Activated CD8-positive, alpha-beta T cell treated with anti-CD3 and anti-CD28 coated beads for 36 hours (primary cell): Measurements from ENCODE around the gene SLFN5. TPM values are rescaled to one million over a fixed set of nuclear protein-coding genes. Genes with fewer than 3 reads are reported as not detected.
A peak's percentile ranks its signal among the peaks of the same experiment; 100 is the strongest.

ENCODE experiments used
- ATAC-seq: fragments of 200-7000 bp; cut with Tn5 transposase; one replicate; pipeline ENCODE4 v1.10.0; 2021; ENCODE audit warnings: mild to moderate bottlenecking, moderate library complexity
- CTCF ChIA-PET: fragments of 350-600 bp; sonication (Branson Sonifier 250); formaldehyde crosslinking; loops from one replicate; lab custom pipeline; 2021; ENCODE audit warnings: antibody characterized with exemption; lab: Charles Lee
- POLR2A ChIA-PET: fragments of 350-600 bp; sonication (Branson Sonifier 250); formaldehyde crosslinking; loops from one replicate; lab custom pipeline; 2021; ENCODE audit warnings: antibody characterized with exemption; lab: Charles Lee
- DNase-seq: peaks from one replicate; pipeline ENCODE4 v3.0.0-alpha.2; 2020
- H3K27ac Mint-ChIP-seq: one replicate; pipeline ENCODE4 v1.8.0; 2021; ENCODE audit warnings: mild to moderate bottlenecking, mixed read lengths
- H3K27me3 Mint-ChIP-seq: one replicate; pipeline ENCODE4 v1.8.0; 2021; ENCODE audit warnings: mixed read lengths
- H3K36me3 Mint-ChIP-seq: one replicate; pipeline ENCODE4 v1.8.0; 2021; ENCODE audit warnings: low read depth, mixed read lengths
- H3K4me1 Mint-ChIP-seq: one replicate; pipeline ENCODE4 v1.8.0; 2021; ENCODE audit warnings: low read depth, mixed read lengths
- H3K4me3 Mint-ChIP-seq: one replicate; pipeline ENCODE4 v1.8.0; 2021; ENCODE audit warnings: mild to moderate bottlenecking, moderate library complexity, mixed read lengths
- H3K9me3 Mint-ChIP-seq: one replicate; pipeline ENCODE4 v1.8.0; 2021; ENCODE audit warnings: mixed read lengths
- CTCF ChIP-seq: fragments of 200-600 bp; IDR thresholded peaks from one replicate; pipeline ENCODE4 v1.8.0; 2022; ENCODE audit warnings: antibody characterized with exemption, mild to moderate bottlenecking
- intact Hi-C: fragments of 100-400 bp; cut with micrococcal nuclease; formaldehyde crosslinking; loops from one replicate; pipeline ENCODE4 v1.10.0; 2022
- total RNA-seq, 2 experiments: library from RNA; stranded (reverse); gene quantifications; one replicate each; pipeline ENCODE4 v1.2.3, GENCODE V29; 2021

SLFN5 gene
- total RNA-seq, 2 experiments from 2014 or later = 29.1 to 32.7 TPM

- ChIA-PET CTCF (interaction anchor here (0.7 to 3.1 kb wide), 15 partner anchors 11 to 325 kb away, joined by 3 to 18 read pairs (median 5); partner anchors contain the start of genes NLE1, SLFN12L and SLFN5), POLR2A (interaction anchor here (0.6 to 5.8 kb wide), 15 partner anchors 11 to 323 kb away, joined by 3 to 80 read pairs (median 3); partner anchors contain the start of genes SLFN11, SLFN12L and SLFN5)
- intact Hi-C loops = loop anchor here (5.0 kb wide), 1 partner anchor 36 kb away; no protein-coding TSS in a partner anchor
- Mint-ChIP-seq H3K4me3 (peak overlapping the region; percentile 59), H3K27ac (peak overlapping the region; percentile 91), H3K36me3 (no peaks in the 10 kb centered on the region), H3K27me3 (no peaks in the 10 kb centered on the region), H3K9me3 (peaks cover 7% of the 10 kb centered on the region), H3K4me1 (peaks cover 72% of the 10 kb centered on the region)
- DNase-seq = no peak
- ATAC-seq = no peak
- TF ChIP-seq CTCF = no peak
These were observed 29.4 kb upstream of the SLFN5 start for GRCh38 chr17:35213412-35213940.

- CTCF ChIA-PET = interaction anchor here (0.7 to 3.1 kb wide), 11 partner anchors 15 to 324 kb away, joined by 3 to 18 read pairs (median 4); partner anchors contain the start of genes SLFN12L and SLFN5
- DNase-seq (peak; percentile 54), ATAC-seq (peak; percentile 72)
- Mint-ChIP-seq H3K36me3 (no peaks in the 10 kb centered on the region), H3K4me3 (peak overlapping the region; percentile 59), H3K27me3 (no peaks in the 10 kb centered on the region), H3K4me1 (peaks cover 77% of the 10 kb centered on the region), H3K27ac (peak overlapping the region; percentile 91), H3K9me3 (peaks cover 7% of the 10 kb centered on the region)
- no peak for TF ChIP-seq CTCF
- intact Hi-C loops = loop anchor here (1.0 to 5.0 kb wide), 2 partner anchors 28 to 37 kb away; no protein-coding TSS in a partner anchor
- POLR2A ChIA-PET = interaction anchor here (1.0 to 5.8 kb wide), 12 partner anchors 10 to 323 kb away, joined by 3 to 80 read pairs (median 4); partner anchors contain the start of genes NLE1, SLFN11, SLFN12L and SLFN5
These were observed 28.7 kb upstream of the SLFN5 start for GRCh38 chr17:35214192-35214591.

- no peaks in the 10 kb centered on the region for H3K27me3 Mint-ChIP-seq
- no peaks in the 10 kb centered on the region for H3K36me3 Mint-ChIP-seq
- TF ChIP-seq CTCF = no peak
- ATAC-seq = peak; percentile 65
- H3K27ac Mint-ChIP-seq = peak overlapping the region; percentile 91
- ChIA-PET CTCF (interaction anchor here (0.7 to 3.1 kb wide), 9 partner anchors 10 to 324 kb away, joined by 3 to 18 read pairs (median 4); partner anchors contain the start of genes SLFN12L and SLFN5), POLR2A (interaction anchor here (1.0 to 5.8 kb wide), 12 partner anchors 10 to 322 kb away, joined by 3 to 80 read pairs (median 4); partner anchors contain the start of genes NLE1, SLFN11, SLFN12L and SLFN5)
- H3K4me3 Mint-ChIP-seq = peak overlapping the region; percentile 59
- DNase-seq = peak; percentile 60
- H3K4me1 Mint-ChIP-seq = peaks cover 79% of the 10 kb centered on the region
- intact Hi-C loops = loop anchor here (1.0 to 5.0 kb wide), 2 partner anchors 28 to 37 kb away; no protein-coding TSS in a partner anchor
- H3K9me3 Mint-ChIP-seq = peaks cover 7% of the 10 kb centered on the region
These were observed 28.1 kb upstream of the SLFN5 start for GRCh38 chr17:35214631-35215273.

- H3K9me3 Mint-ChIP-seq = peaks cover 8% of the 10 kb centered on the region
- ChIA-PET POLR2A (interaction anchor here (0.9 to 1.2 kb wide), 2 partner anchors 15 to 21 kb away, joined by 3 to 4 read pairs; no protein-coding TSS in a partner anchor), CTCF (interaction anchor here (0.9 kb wide), 2 partner anchors 24 to 321 kb away, joined by 3 read pairs; no protein-coding TSS in a partner anchor)
- intact Hi-C loops = no loop called here
- H3K4me1 Mint-ChIP-seq = peaks cover 76% of the 10 kb centered on the region
- no peaks in the 10 kb centered on the region for H3K27me3 Mint-ChIP-seq
- ATAC-seq (no peak), DNase-seq (no peak)
- peak overlapping the region; percentile 23 for H3K27ac Mint-ChIP-seq
- no peak for TF ChIP-seq CTCF
- no peak overlapping the region for H3K4me3 Mint-ChIP-seq
- H3K36me3 Mint-ChIP-seq = peaks cover 8% of the 10 kb centered on the region
These were observed 25.8 kb upstream of the SLFN5 start for GRCh38 chr17:35217107-35217506.
